Stimulated activated CD4-positive, alpha-beta T cell treated with anti-CD3 and anti-CD28 coated beads, Interleukin-4, amount 100 ng/mL, for 48 hours (primary cell): ENCODE results near the gene PHKB.
"Not testable (repeated sequence)": the region's sequence is repeated elsewhere in the genome, so short reads cannot be mapped to it uniquely, and the experiment has no call there.

Experiments used
- DNase-seq, 2 donors: peaks; one replicate each; pipeline ENCODE4 v3.0.0-alpha.2; 2020; ENCODE audit warnings: low read depth in 2 of 2

The PHKB gene

DNA sequence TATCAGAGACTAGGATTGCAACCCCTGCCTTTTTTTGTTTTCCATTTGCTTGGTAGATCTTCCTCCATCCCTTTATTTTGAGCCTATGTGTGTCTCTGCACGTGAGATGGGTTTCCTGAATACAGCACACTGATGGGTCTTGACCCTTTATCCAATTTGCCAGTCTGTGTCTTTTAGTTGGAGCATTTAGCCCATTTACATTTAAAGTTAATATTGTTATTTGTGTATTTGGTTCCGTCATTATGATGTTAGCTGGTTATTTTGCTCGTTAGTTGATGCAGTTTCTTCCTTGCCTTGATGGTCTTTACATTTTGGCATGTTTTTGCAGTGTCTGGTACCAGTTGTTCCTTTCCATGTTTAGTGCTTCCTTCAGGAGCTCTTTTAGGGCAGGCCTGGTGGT is 220.4 kb downstream of the PHKB start:
- not testable (repeated sequence) for DNase-seq

- DNase-seq = no peak
Measured at GRCh38 chr16:47687694-47688093, 226.6 kb downstream of the PHKB start.

- DNase-seq = no peak
Measured at GRCh38 chr16:47693226-47693625, 232.1 kb downstream of the PHKB start.

DNA sequence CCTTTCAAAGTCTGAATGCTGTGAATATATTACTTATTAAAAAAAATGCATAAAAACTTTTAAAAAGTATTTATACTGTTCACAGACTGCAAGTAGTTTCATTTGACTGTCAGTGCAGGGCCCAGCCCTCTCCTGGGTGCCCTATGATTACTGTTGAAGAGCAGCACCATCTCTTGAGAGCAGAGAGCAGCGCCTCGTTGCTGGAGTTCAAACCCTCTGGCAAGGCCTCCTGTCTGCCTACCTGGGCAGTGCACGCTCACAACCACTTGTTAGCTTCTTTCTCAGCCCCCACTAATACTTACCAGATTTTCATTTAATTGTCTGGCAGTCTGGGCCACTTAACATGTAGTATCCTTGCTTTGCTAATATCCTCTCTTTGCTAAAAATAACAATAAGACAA is 233.4 kb downstream of the PHKB start:
- DNase-seq = no peak

- no peak for DNase-seq
Measured at GRCh38 chr16:47695756-47696155, 234.6 kb downstream of the PHKB start.

GRCh38 chr16:47697826-47698225 is 236.7 kb downstream of the PHKB start:
- no peak for DNase-seq

GRCh38 chr16:47699106-47699505 is 238.0 kb downstream of the PHKB start:
- no peak for DNase-seq

DNA sequence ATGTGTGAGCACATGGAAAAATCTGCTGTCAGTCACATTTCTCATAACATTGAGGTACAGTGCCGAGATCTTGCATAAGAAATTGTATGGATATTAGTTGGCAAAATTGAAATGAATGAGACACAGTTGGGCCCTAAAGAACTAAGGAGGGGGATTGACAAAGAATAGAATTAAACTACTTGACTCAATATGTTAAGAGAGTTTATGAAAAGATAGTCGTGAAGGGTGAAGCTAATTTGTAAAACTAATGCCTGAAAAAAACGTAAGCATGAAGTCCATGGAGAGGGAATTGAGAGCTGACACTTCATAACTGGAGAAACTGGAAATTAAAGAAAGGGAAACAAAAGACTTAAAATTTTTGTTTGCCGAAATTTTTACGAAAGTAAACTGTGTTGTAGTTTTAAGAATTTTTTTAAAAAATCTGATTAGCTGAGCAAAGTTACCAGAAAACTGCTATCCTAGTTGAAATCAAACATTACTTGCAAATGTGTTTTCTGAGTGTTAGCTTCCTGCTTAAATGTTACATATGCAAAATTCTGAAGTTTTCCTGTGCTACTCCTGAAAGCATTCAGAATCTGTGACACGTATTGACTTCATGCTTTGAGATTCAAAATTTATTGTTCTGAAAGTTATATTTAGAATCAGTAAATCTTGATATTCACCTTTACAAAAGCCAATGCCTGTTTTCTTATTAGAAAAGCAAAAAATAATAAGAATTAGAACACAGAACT is 239.9 kb downstream of the PHKB start:
- no peak for DNase-seq

DNA sequence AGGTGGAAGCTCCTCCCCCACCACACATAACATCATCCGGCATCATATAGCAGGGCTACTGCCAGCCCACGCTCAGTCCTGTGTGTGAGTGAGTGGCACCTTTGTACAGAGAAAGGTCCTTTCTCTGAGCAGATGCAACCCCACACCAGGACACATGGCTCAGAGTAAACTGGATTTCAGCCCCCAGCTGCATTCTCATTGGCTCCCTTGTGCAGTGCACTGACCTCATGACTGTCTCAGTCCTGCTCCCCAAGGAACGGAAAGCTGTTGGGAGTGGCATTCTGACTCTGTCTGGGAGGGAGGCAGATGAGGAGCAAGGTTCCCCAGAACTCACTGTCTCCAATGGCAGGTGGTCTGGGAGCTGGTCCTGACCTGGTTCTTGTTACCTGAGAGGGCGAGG is 244.1 kb downstream of the PHKB start:
- no peak for DNase-seq

GRCh38 chr16:47711809-47712208 is 250.7 kb downstream of the PHKB start:
- no peak for DNase-seq

- no peak for DNase-seq
Measured at GRCh38 chr16:47712276-47713224, 251.4 kb downstream of the PHKB start.

- peak in 1 of 2 donors; percentile 23 for DNase-seq
Measured at GRCh38 chr16:47713225-47713595, 252.1 kb downstream of the PHKB start.

DNA sequence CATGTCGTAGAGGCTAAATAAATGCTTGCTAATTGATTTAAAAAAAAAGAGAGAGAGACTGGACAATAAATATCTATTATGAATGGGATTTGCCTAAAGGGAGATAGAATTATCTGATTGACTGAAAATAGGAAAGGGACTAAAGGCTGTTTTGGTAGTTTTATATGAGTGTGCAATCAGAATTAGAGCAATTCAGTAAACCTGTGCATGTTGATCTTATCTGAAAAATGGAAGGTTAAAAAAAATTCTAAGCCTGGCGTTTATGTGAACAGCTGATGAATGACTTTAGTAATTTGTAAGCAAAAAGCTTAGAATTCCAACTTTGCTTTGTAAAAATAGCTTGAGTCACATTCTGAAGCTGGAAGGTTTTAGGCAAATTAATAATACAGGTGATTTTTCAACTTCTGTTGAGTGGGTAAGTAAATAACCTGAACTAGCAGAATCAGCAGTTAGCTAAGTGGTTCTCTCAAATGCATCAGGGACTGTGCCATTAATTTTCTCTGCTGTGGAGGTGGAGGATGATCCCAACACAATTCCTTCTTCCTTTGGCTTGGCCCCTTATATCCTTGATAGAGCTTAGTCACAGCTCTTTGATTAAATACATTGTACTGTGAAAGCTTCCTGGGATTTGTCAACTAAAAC is 254.4 kb downstream of the PHKB start:
- DNase-seq = no peak

- no peak for DNase-seq
Measured at GRCh38 chr16:47716571-47716970, 255.4 kb downstream of the PHKB start.

GRCh38 chr16:47719713-47720112 is 258.6 kb downstream of the PHKB start:
- no peak for DNase-seq

GRCh38 chr16:47721006-47721637 is 260.0 kb downstream of the PHKB start:
- no peak for DNase-seq

DNA sequence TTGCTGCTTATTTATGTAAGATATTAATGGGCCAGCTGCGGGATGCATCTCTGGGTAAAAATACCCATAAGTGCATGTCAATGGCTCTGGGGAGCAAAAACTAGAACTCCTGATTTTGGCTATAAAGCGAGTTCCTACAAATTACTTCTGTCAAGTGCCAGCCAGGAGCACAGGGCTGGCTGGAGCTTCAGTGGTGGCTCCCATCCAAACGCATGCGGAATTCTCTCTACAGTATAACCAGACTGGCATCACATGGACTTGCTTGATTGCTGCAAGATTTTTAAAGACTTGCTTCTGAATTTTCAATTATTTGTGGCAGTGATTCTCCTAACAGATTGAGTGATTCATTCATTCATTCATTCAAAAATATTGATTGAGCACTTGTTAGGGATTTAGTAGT is 260.9 kb downstream of the PHKB start:
- no peak for DNase-seq

- DNase-seq = no peak
Measured at GRCh38 chr16:47724115-47724785, 263.1 kb downstream of the PHKB start.

- DNase-seq = no peak
Measured at GRCh38 chr16:47725188-47725695, 264.1 kb downstream of the PHKB start.

- no peak for DNase-seq
Measured at GRCh38 chr16:47726031-47726675, 265.0 kb downstream of the PHKB start.

GRCh38 chr16:47727131-47727530 is 266.0 kb downstream of the PHKB start:
- no peak for DNase-seq
